ENCODE results near the gene LMAN1L. TPM values are rescaled to one million over a fixed set of nuclear protein-coding genes. Genes with fewer than 3 reads are reported as not detected.

Gene LMAN1L
- total RNA-seq, 1 experiment from 2014 or later: not detected

DNA sequence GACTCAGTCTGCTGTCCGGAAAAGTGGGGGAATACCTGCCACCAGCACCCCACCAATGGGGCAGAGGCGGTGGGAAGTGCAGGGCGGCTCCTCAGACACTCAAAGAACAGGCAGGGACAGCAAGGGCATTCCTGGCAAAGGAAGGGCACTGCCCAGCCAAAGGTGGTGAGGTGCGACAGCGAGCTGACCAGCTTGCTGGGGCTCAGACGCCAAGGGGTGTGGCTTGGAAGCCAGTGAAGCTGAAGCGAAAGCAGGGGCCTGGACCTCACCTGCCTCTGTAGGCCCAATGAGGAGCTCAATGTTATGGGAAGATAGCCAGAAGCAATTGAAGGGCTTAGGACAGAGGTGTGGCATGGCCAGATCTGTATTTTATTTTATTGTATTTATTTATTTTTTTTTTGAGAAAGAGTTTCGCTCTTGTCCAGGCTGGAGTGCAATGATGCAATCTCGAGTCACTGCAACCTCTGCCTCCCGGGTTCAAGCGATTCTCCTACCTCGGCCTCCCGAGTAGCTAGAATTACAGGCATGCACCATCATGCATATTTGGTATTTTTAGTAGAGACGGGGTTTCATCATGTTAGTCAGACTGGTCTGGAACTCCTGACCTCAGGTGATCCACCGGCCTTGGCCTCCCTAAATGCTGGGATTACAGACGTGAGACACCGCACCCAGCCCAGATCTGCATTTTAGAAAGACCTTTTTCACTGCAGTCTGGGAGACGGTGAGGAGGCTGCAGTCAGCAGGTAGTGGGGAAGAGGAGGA, 4.4 kb upstream of the LMAN1L start:
- intact Hi-C loops (cut with micrococcal nuclease): no loop called here
- H3K79me2 ChIP-seq (ENCODE audit: low read length): no peaks in the 10 kb centered on the region
- ChIA-PET CTCF (interaction anchor here (0.7 kb wide), 1 partner anchor 10 kb away, joined by 3 read pairs; no protein-coding TSS in a partner anchor), POLR2A (ENCODE audit: unreplicated experiment) (no interaction called here)
- H3K9ac ChIP-seq (ENCODE audit: low read length): no peak overlapping the region
- ATAC-seq (peak; percentile 27), DNase-seq (no peak)
- H2AFZ ChIP-seq (ENCODE audit: low read length): no peak overlapping the region
- H3K36me3 ChIP-seq (ENCODE audit: low read depth, low read length): peaks cover 9% of the 10 kb centered on the region; the same call in 1 of the 2 replicates
- H3K4me3 ChIP-seq (ENCODE audit: low read length): no peak overlapping the region
- H3K9me2 ChIP-seq (replicated peaks; ENCODE audit: low read length): no peaks in the 10 kb centered on the region
- H3F3A ChIP-seq (ENCODE audit: low read length, unreplicated experiment): no peaks in the 10 kb centered on the region
- H3K4me1 ChIP-seq (ENCODE audit: insufficient read depth, low read length): peaks cover 3% of the 10 kb centered on the region; the same call in 1 of the 2 replicates
- no peak overlapping the region for H3K27ac ChIP-seq (ENCODE audit: low read length)
- H4K20me1 ChIP-seq (ENCODE audit: low read length): no peaks in the 10 kb centered on the region
- H3K27me3 ChIP-seq (ENCODE audit: low read length): no peaks in the 10 kb centered on the region
- no TSS peak for BruUV-seq (replicated peaks)
- TF ChIP-seq EZH2phosphoT487 (IDR thresholded peaks at IDR 0.05; ENCODE audit: borderline replicate concordance, low read length) (no peak), EZH2 (IDR thresholded peaks at IDR 0.05; ENCODE audit: low read length, unreplicated experiment) (no peak), CTCF (conservative IDR thresholded peaks at IDR 0.05; ENCODE audit: low read depth, low read length) (no peak)
- no peak overlapping the region for H3K4me2 ChIP-seq (ENCODE audit: low read length)
- H3K9me3 ChIP-seq (ENCODE audit: low read length): no peaks in the 10 kb centered on the region

DNA sequence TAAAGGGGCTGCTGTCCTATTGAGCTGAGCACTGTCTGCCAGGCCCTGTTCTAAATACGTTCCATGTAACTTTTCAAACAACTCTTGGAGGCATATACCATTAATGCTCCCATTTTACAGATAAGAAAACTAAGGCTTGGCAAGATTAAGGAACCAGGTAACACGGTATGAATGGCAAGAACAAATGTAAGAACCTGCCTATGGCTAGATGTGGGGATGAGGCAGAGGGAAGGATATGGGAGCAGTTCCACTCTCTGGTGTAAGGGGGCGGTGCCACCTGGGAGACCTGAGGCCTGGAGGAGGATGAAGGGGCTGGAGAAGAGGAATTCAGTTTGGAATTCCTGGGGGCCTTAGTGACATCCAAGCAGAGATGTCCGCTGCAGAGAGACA, 3.8 kb upstream of the LMAN1L start:
- intact Hi-C loops (cut with micrococcal nuclease): no loop called here
- Histone ChIP-seq H3K27me3 (ENCODE audit: low read length) (no peaks in the 10 kb centered on the region), H3K79me2 (ENCODE audit: low read length) (no peaks in the 10 kb centered on the region), H3F3A (ENCODE audit: low read length, unreplicated experiment) (no peaks in the 10 kb centered on the region), H3K27ac (ENCODE audit: low read length) (no peak overlapping the region), H3K4me1 (ENCODE audit: insufficient read depth, low read length) (peaks cover 3% of the 10 kb centered on the region; the same call in 1 of the 2 replicates), H4K20me1 (ENCODE audit: low read length) (no peaks in the 10 kb centered on the region), H3K9ac (ENCODE audit: low read length) (no peak overlapping the region), H2AFZ (ENCODE audit: low read length) (no peak overlapping the region), H3K4me3 (ENCODE audit: low read length) (no peak overlapping the region), H3K9me2 (replicated peaks; ENCODE audit: low read length) (no peaks in the 10 kb centered on the region), H3K9me3 (ENCODE audit: low read length) (no peaks in the 10 kb centered on the region), H3K4me2 (ENCODE audit: low read length) (no peak overlapping the region), H3K36me3 (ENCODE audit: low read depth, low read length) (0 out of 2 replicates have a peak, but pooled peaks cover 4% of the 10 kb centered on the region)
- ChIA-PET POLR2A (ENCODE audit: unreplicated experiment) (no interaction called here), CTCF (no interaction called here)
- ATAC-seq (no peak), DNase-seq (no peak)
- no peak for TF ChIP-seq EZH2phosphoT487 (IDR thresholded peaks at IDR 0.05; ENCODE audit: borderline replicate concordance, low read length)
- TF ChIP-seq CTCF (conservative IDR thresholded peaks at IDR 0.05; ENCODE audit: low read depth, low read length): peak; percentile 31; the same call in 1 of the 2 replicates
- no peak for TF ChIP-seq EZH2 (IDR thresholded peaks at IDR 0.05; ENCODE audit: low read length, unreplicated experiment)
- BruUV-seq (replicated peaks): no TSS peak

DNA sequence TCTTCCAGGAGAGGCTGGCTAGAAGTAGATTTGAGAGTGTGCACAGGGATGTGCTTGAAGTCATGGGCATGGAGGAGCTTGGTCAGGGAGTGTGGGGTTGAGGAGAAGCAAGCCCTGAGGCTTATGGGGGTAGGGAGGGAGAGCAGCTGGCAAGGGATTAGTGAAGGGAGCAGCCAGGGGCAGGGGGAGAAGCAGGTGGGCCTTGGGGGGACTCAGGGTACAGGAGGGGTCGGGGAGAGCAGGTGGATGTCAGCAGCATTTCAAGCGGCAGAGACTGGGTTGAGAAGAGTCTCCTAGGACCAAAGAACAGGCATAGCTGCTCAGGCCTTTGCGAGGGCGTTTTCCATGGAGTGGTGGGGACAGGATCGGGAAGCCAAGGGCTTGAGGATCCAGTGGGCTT, 3.4 kb upstream of the LMAN1L start:
- H3F3A ChIP-seq (ENCODE audit: low read length, unreplicated experiment): no peaks in the 10 kb centered on the region
- peaks cover 3% of the 10 kb centered on the region; the same call in 1 of the 2 replicates for H3K4me1 ChIP-seq (ENCODE audit: insufficient read depth, low read length)
- no peak for DNase-seq
- no peak overlapping the region for H3K27ac ChIP-seq (ENCODE audit: low read length)
- H2AFZ ChIP-seq (ENCODE audit: low read length): no peak overlapping the region
- no peak overlapping the region for H3K9ac ChIP-seq (ENCODE audit: low read length)
- no peak overlapping the region for H3K4me2 ChIP-seq (ENCODE audit: low read length)
- intact Hi-C loops (cut with micrococcal nuclease): no loop called here
- H3K79me2 ChIP-seq (ENCODE audit: low read length): no peaks in the 10 kb centered on the region
- no peak for ATAC-seq
- no peaks in the 10 kb centered on the region for H3K27me3 ChIP-seq (ENCODE audit: low read length)
- H4K20me1 ChIP-seq (ENCODE audit: low read length): no peaks in the 10 kb centered on the region
- ChIA-PET CTCF (no interaction called here), POLR2A (ENCODE audit: unreplicated experiment) (no interaction called here)
- H3K9me2 ChIP-seq (replicated peaks; ENCODE audit: low read length): no peaks in the 10 kb centered on the region
- no TSS peak for BruUV-seq (replicated peaks)
- H3K36me3 ChIP-seq (ENCODE audit: low read depth, low read length): 0 out of 2 replicates have a peak, but pooled peaks cover under 1% of the 10 kb centered on the region
- TF ChIP-seq EZH2 (IDR thresholded peaks at IDR 0.05; ENCODE audit: low read length, unreplicated experiment) (no peak), EZH2phosphoT487 (IDR thresholded peaks at IDR 0.05; ENCODE audit: borderline replicate concordance, low read length) (no peak), CTCF (conservative IDR thresholded peaks at IDR 0.05; ENCODE audit: low read depth, low read length) (no peak)
- no peak overlapping the region for H3K4me3 ChIP-seq (ENCODE audit: low read length)
- no peaks in the 10 kb centered on the region for H3K9me3 ChIP-seq (ENCODE audit: low read length)

Data from PC-3 (cell line).